ENCODE measurements around the gene DUSP15. TPM values are rescaled to one million over a fixed set of nuclear protein-coding genes. Genes with fewer than 3 reads are reported as not detected.

DUSP15 gene
- total and polyA plus RNA-seq, 9 of the 15 experiments (the other 6 are each of a cell fraction or from before 2014, with no cell fraction given), result 0.34 TPM; not detected in 8

GRCh38 chr20:31822421-31823330, 47.7 kb downstream of the DUSP15 start (continued):
- TF ChIP-seq, protein P1, sequence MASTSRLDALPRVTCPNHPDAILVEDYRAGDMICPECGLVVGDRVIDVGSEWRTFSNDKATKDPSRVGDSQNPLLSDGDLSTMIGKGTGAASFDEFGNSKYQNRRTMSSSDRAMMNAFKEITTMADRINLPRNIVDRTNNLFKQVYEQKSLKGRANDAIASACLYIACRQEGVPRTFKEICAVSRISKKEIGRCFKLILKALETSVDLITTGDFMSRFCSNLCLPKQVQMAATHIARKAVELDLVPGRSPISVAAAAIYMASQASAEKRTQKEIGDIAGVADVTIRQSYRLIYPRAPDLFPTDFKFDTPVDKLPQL (IDR thresholded peaks at IDR 0.05; ENCODE audit: extremely low read depth, insufficient read length), result no peak
- TF ChIP-seq ARID3A (IDR thresholded peaks at IDR 0.05; ENCODE audit: borderline replicate concordance, low read depth, low read length) (no peak), STAG1 (CRISPR knock-in tag; IDR thresholded peaks at IDR 0.05; ENCODE audit: borderline replicate concordance) (peak; percentile 90; the same call in 1 of the 2 replicates), E2F1 (CRISPR knock-in tag; IDR thresholded peaks at IDR 0.05) (no peak), HMGN3 (IDR thresholded peaks at IDR 0.05; ENCODE audit: borderline replicate concordance, extremely low read depth, insufficient read length, low read depth, low read length) (no peak), NR2C1 (IDR thresholded peaks at IDR 0.05) (no peak), NR2C1 (tag; IDR thresholded peaks at IDR 0.05) (no peak), FOXJ3 (CRISPR knock-in tag; IDR thresholded peaks at IDR 0.05) (no peak), STAT5B (CRISPR knock-in tag; IDR thresholded peaks at IDR 0.05) (no peak), CHD7 (IDR thresholded peaks at IDR 0.05; ENCODE audit: low read depth, low read length) (no peak), ZEB2 (IDR thresholded peaks at IDR 0.05) (no peak), ELF1 (tag; IDR thresholded peaks at IDR 0.05) (no peak)
